Cortex of kidney (tissue), 1 donor: ENCODE data around the gene ADAT3.

Experiments
- DNase-seq: peaks from one replicate; lab custom pipeline; 2025; lab: John Stamatoyannopoulos, UW

Gene ADAT3

DNA sequence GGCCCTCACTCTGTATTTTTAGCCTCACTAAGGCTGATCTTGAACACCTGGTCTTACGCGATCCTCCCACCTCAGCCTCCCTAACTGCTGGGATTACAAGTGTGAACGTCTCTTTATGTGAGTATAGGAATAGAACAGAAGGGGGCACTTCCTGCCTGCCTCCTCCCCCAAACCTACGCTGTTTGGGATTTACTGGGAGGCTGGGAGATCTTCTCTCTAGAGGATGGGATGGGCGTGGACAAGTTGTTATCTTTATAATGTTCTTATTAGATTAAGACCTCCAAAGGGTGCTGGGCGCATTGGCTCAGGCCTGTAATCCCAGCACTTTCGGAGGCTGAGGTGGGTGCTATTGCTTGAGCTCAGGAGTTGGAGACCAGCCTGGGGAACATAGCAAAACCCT is 32.9 kb downstream of the ADAT3 start:
- no peak for DNase-seq

DNA sequence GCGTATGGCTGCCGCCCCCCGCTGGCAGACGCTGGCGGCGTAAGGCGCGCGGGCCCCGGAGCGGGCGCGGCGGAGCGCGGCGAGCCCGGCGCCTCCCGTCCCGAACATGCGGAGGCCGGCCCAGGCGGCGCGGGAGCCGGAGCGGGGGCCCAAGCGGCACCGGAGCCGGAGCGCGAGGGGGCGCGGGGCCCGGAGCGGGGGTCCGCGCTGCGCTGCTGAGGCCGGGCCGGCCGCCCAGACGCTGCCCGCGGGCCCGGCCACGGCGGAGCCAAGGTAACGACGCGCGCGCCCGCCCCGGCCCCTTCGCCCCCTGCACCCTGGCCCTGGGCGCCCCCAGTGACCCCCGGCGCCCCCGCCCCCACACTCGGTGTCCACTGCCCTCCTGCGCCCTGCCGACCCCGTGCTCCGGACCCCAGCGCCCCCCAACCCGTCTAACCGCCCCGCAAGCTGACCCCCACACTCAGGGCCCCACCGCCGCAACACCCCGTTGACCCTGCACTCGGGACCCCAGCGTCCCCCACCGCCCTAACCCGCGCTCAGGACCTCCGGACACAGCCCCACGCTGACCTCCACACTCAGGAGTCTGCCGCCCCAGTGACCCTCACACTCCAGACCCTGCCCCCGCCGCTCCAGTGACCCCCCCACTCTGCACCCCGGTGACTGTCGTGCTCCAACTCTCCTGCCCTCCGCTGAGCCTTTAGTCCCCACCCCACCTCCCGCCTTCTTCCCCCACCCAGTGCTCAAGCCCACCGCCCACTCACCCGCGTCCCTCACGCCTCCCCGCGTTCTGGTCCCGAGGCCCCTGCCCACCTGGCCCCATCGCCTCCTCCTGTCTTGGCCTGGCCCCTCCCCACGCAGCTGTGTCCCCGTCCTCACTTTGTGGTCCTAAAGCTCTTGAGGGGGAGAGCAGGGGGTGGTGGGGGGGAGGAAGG is 36.2 kb downstream of the ADAT3 start, which contains the start of gene CSNK1G2:
CSNK1G2 (plus strand) TSS at position 27 of the 932 bp plus-strand sequence. CDS start 28,601 bp downstream, outside the sequence.
- DNase-seq: no peak

- no peak for DNase-seq
These were observed 37.1 kb downstream of the ADAT3 start for GRCh38 chr19:1942078-1942933.

DNA sequence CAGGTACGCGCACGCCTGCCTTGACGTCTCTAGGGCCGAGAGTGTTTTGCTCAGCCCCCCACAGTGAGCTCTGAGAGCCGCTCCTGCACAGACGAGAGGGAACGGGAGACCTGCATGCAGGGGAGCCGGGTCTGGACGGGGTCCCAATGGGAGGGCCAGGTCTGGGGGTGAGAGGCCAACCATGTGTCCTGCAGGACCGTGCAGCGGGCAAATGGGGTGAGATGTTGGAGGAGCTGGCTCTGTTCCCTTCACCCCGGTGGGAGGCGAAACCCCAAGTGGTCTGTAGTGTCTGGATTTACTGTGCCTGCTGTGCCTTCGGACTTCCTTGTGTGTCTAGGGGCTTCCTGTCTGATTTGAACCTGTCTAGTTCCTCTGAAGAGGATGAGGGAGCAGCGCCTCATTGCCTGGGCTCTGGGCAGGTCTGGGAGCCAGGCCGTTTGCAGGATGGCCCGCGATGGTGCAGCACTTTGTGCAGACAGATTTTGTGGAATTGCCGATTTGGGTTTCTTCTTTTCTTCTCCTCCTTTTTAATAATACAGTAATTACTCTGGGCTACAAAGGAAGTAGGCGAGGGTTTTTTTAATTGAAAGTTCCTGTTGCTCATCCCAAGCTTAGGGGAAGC is 37.8 kb downstream of the ADAT3 start:
- DNase-seq: no peak

DNA sequence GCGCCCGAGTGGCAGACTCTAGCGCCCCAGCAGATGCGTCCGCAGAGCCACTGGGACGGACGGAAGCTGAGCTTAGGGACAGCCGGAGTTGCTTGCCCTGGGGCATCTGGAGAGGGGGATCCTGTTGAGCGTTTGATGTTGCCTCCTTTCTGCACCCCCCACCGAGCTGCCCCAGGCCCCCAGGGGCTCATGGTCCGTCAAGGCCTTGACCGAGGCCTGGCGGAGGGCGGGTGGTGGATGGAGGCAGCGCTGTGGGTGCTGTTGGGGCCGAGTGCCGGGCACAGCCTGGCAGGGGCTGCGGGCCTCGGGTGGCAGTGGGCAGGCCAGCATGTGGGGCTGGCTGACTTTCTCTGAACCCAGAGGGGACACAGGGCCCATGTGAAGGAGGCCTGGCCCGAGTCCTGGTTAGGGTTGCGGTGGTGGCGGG is 38.5 kb downstream of the ADAT3 start:
- no peak for DNase-seq

- no peak for DNase-seq
These were observed 39.1 kb downstream of the ADAT3 start for GRCh38 chr19:1944088-1944915.

DNA sequence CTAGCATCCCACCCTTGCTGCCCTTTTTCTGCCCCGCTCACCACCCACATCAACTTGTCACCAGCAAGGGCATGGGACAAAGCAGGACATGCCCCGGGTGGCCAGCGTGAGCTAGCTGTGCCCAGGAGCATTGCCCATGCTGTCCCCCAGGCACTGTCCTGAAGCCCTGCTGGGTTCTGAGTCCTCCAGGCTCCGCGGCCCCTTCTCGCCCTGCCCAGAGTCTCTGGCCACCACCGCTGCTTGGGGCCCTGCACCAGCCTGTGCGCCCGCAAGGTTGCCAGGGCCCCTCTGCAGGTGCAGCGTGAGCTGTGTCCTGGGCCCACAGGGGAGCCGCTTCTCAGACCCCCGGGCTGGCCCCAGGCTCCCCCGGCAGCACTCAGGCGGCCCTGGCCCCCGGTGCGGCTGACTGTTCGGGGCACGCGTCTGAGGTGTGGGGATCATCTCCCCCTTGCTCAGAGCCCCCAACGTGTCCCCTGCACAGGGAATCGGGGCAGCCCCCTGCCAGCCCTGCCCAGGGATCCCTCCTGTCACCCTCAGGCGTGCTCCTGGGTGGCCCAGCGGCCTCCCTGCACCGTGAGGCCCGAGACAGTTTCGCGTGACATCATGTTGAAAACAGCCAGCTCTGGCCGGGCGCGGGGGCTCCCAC is 39.8 kb downstream of the ADAT3 start:
- DNase-seq: no peak

DNA sequence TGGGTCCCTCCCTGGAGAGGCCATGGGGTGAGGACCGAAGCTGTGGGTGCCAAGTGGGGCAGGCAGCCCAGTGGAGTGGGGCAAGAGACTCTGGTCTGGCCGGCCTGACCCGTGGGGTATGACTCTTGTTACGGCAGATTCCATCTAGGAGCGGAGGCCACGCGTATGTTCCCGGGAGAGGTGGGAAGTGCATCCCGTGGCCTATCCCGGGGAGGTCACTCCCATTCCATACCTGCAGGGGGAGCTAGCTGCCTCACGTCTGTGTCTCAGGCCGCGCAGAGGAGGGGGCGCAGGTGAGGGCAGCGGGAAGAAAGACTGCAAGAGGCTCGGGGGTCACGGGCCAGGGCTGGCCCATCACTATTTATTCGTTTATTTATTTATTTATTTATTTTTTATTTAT is 40.7 kb downstream of the ADAT3 start:
- no peak for DNase-seq

DNA sequence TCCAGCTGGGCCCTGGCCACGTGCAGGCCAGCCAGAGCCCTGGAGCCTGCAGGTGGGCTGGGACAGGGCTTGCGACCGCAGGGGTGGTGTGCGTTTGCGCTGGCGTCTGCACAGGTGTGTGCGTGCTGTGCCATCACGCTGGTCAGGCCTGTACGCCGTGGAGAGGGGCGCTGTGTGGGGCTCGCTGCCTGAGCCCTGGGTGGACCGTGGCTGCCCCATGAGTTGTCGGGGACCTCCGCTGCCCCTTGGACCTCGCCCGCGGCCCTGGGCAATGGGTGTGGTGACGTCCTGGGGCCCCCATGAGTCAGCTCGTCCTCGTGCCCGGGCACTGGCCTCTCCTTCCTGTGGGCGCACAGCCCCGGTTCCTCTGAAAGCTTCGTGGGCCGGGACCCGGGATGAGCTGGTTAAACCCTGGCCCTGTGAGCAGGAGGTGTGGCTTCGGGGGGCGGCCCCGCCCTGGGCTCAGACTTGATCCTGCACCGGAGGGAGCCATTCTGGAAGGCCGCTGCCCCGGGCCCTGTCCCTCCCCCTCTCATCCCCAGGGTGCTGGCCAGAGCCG is 42.5 kb downstream of the ADAT3 start:
- DNase-seq: no peak

- no peak for DNase-seq
These were observed 44.3 kb downstream of the ADAT3 start for GRCh38 chr19:1949304-1950101.

DNA sequence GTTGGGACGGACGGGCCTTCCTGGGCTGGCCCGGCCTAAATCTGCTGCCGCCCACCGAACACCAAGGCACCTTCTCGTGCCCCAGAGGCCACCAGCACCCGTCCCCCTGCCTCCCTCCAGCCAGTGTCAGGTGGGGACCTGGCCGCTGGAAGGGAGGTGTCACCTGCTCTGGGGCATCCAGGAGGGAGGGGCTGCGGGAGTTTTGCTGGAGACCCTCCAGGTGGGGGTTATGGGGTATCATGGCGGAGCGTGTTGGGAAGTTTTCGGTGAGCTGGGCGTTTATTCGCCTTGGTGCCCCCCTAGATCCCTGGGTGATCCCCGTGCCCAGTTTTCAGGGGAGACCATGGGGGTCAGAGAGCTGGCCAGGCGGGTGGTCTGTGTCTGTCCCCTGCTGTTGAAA is 45.4 kb downstream of the ADAT3 start:
- no peak for DNase-seq

- no peak for DNase-seq
These were observed 47.4 kb downstream of the ADAT3 start for GRCh38 chr19:1952635-1953034.

DNA sequence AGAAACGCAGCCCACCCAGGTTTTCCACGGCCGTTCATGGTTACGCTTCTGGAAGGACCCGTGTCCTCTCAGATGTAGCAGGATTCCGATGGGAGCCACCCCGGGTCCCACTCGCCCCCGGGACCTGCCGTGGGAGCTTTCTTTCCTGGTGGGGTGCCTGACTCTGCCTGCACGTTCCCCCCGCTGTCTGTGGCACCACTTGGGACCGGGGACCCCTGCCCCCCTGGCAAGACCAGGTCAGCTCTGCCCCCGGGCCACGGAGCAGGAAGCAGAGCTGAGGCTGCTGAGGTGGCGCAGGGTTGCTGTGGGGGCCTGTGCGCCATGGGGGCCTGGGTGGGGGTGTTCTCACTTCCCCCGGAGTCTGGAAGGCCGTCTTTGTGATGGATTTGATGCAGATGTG is 47.8 kb downstream of the ADAT3 start:
- DNase-seq: no peak

- no peak for DNase-seq
These were observed 48.4 kb downstream of the ADAT3 start for GRCh38 chr19:1953441-1954094.

DNA sequence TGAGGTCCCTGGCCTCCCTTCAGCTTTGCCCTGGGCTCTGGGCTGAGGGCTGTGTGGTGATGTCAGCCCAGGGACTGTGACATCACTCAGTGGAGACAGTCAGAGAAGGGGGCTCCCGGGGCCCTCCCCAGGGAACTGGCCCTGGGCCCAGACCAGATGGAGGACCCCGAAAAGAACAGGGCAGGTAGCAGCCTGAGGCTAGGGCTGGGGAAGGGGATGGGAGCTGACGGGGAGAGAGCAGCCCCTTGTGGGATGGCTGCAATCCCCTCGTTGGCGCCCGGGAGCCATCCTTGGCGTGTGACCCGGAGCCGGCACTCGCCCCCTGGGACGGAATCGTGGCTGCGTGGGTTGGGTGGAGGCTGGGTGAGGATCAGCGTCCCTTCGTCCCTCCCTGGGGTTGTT is 49.3 kb downstream of the ADAT3 start:
- DNase-seq: no peak

GRCh38 chr19:1955171-1956121 is 50.2 kb downstream of the ADAT3 start:
- no peak for DNase-seq

GRCh38 chr19:1956122-1956494 is 50.9 kb downstream of the ADAT3 start:
- no peak for DNase-seq

- no peak for DNase-seq
These were observed 51.8 kb downstream of the ADAT3 start for GRCh38 chr19:1956868-1957492.
